WI38 (cell line): ENCODE measurements around the gene RAI2.

Source experiments
- H3K4me3 ChIP-seq: 2 replicates; pipeline ENCODE4 v1.5.1; 2011; ENCODE audit warnings: low read depth, mild to moderate bottlenecking, control low read depth, low read length
- CTCF ChIP-seq: IDR thresholded peaks from 2 replicates; pipeline ENCODE4 v1.5.1; 2012; ENCODE audit warnings: low read depth, mild to moderate bottlenecking, control low read depth, low read length

The RAI2 gene

GRCh38 chrX:17805120-17805519 is 56.0 kb downstream of the RAI2 start:
- H3K4me3 ChIP-seq: no peak overlapping the region
- no peak for TF ChIP-seq CTCF

- H3K4me3 ChIP-seq: no peak overlapping the region
- TF ChIP-seq CTCF: no peak
Measured at GRCh38 chrX:17803449-17803848, 57.6 kb downstream of the RAI2 start.

DNA sequence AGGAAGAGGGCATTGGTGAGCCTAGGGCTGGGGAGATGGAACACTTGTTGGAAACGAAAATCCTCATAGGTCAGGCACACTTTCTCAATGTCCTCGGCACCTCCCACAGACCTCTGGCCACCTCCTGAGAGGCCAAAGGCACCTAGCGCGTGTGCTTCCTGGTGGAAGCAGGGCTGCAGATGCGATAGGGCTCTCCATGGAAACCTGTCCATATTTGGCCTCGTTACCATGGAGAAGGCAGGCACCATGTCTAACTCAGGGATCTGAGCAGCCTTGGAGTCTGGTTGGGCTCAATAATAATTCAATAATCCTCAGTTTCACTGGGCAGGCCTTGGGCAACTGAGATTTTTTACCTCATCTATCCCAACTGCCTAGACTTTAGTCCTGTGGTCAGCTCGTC is 58.3 kb downstream of the RAI2 start:
- no peak for TF ChIP-seq CTCF
- H3K4me3 ChIP-seq: no peak overlapping the region

GRCh38 chrX:17801431-17801830 is 59.7 kb downstream of the RAI2 start:
- no peak overlapping the region for H3K4me3 ChIP-seq
- no peak for TF ChIP-seq CTCF

DNA sequence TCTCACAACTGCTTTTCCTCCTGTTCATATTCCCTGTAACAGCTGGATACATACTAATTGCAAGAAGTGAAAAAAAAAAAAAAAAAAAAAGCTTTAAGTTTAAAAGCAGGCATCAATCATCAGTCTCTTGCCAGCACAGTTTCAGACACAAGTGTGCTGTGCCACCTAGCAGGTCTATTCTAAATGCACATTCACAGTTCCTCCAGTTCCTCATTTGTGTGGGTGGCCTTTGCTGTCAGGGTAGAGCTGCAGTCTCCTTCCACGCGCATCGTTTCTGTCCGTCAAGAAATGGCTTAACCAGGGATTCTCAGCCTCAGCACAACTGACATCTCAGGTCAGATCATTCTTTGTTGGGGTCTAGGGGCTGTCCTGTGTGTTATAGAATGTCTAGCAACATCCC is 62.2 kb downstream of the RAI2 start:
- TF ChIP-seq CTCF: no peak

DNA sequence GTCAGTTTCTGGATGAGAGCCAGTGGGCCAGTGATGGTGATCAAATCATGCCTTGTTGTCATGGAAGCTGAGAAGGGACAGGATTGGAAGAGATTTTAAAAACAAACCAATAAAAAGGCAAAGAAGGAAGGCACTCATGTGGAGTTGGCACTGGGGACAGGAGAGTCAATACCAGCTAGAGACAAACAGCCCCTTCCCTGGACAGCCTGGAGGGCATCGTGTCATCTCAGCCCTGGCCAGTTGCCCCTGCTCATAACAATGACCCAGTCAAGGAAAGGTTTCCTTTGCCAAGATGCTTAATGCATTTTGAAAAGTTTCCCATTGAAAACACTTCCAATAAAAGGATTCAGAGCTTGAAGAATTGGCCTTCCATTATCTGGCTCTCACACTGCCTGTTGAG is 68.3 kb downstream of the RAI2 start:
- TF ChIP-seq CTCF: no peak

More for the DNA sequence above, 62.2 kb downstream of the RAI2 start:
- no peak overlapping the region for H3K4me3 ChIP-seq

GRCh38 chrX:17788956-17789562 is 72.0 kb downstream of the RAI2 start:
- no peak for TF ChIP-seq CTCF
- no peak overlapping the region for H3K4me3 ChIP-seq

More for the DNA sequence above, 68.3 kb downstream of the RAI2 start:
- H3K4me3 ChIP-seq: no peak overlapping the region
